GM18499 (cell line): Measurements from ENCODE around the gene FTHL17.
A peak's percentile ranks its signal among the peaks of the same experiment; 100 is the strongest.

Experiments used
- ATAC-seq: cut with Tn5 transposase; IDR thresholded peaks from one replicate; pipeline ENCODE4 v1.9.1; 2021; ENCODE audit warnings: moderate number of reproducible peaks; ENCODE audit not compliant: insufficient read depth, unreplicated experiment

The FTHL17 gene

GRCh38 chrX:31039327-31039711 lies 32.5 kb downstream of the FTHL17 start:
- ATAC-seq: no peak

GRCh38 chrX:31038575-31039326 lies 33.1 kb downstream of the FTHL17 start:
- peak; percentile 65 for ATAC-seq

GRCh38 chrX:31036895-31037294 lies 34.9 kb downstream of the FTHL17 start:
- no peak for ATAC-seq

GRCh38 chrX:31027351-31027750 lies 44.5 kb downstream of the FTHL17 start:
- no peak for ATAC-seq

- ATAC-seq: no peak
Observed at GRCh38 chrX:31024866-31025265, 47.0 kb downstream of the FTHL17 start.

- no peak for ATAC-seq
Observed at GRCh38 chrX:31021537-31021936, 50.3 kb downstream of the FTHL17 start.
